Astrocyte (in vitro differentiated cells and primary cell): Measurements from ENCODE around the gene PRR9. TPM values are rescaled to one million over a fixed set of nuclear protein-coding genes. Genes with fewer than 3 reads are reported as not detected.
"Not testable (repeated sequence)": the region's sequence is repeated elsewhere in the genome, so short reads cannot be mapped to it uniquely, and the experiment has no call there.

Source experiments
- DNase-seq: peaks from one replicate; pipeline ENCODE4 v3.0.0-alpha.2; 2010; ENCODE audit warnings: low read depth
- FAIRE-seq: peaks from 2 replicates; lab custom pipeline; 2011; peaks lifted over from hg19 to GRCh38; lab: Jason Lieb, UNC
- H2AFZ ChIP-seq: 2 replicates; pipeline ENCODE4 v1.6.0; 2012; ENCODE audit warnings: low read depth, low read length, inconsistent platforms
- H3K27ac ChIP-seq: 2 replicates; pipeline ENCODE4 v1.5.1; 2011; ENCODE audit warnings: low read depth, low read length, inconsistent platforms
- H3K27me3 ChIP-seq: 2 replicates; pipeline ENCODE4 v1.6.0; 2011; ENCODE audit warnings: low read length, inconsistent platforms; ENCODE audit not compliant: insufficient read depth
- H3K36me3 ChIP-seq: 2 replicates; pipeline ENCODE4 v1.5.1; 2011; ENCODE audit warnings: low read length, inconsistent platforms; ENCODE audit not compliant: insufficient read depth
- H3K4me1 ChIP-seq: 2 replicates; pipeline ENCODE4 v1.5.1; 2011; ENCODE audit warnings: low read length, inconsistent platforms; ENCODE audit not compliant: insufficient read depth
- H3K4me2 ChIP-seq: 2 replicates; pipeline ENCODE4 v1.6.0; 2012; ENCODE audit warnings: low read length, inconsistent platforms
- H3K4me3 ChIP-seq: 2 replicates; pipeline ENCODE4 v1.5.1; 2011; ENCODE audit warnings: low read depth, mild to moderate bottlenecking, low read length, inconsistent platforms; ENCODE audit not compliant: insufficient read depth
- H3K79me2 ChIP-seq: 2 replicates; pipeline ENCODE4 v1.6.0; 2012; ENCODE audit warnings: mild to moderate bottlenecking, low read length, inconsistent platforms; ENCODE audit not compliant: insufficient read depth
- H3K9ac ChIP-seq: 2 replicates; pipeline ENCODE4 v1.6.0; 2012; ENCODE audit warnings: mild to moderate bottlenecking, low read length, inconsistent platforms
- H3K9me3 ChIP-seq: 2 replicates; pipeline ENCODE4 v1.5.1; 2012; ENCODE audit warnings: low read depth, mild to moderate bottlenecking, low read length, inconsistent platforms; ENCODE audit not compliant: insufficient read depth
- H4K20me1 ChIP-seq: 2 replicates; pipeline ENCODE4 v1.6.0; 2012; ENCODE audit warnings: low read length, inconsistent platforms; ENCODE audit not compliant: insufficient read depth
- H3K27ac Mint-ChIP-seq: one replicate; pipeline ENCODE4 v1.8.0; 2021; ENCODE audit warnings: mild to moderate bottlenecking, mixed read lengths; ENCODE audit not compliant: unreplicated experiment
- H3K27me3 Mint-ChIP-seq: one replicate; pipeline ENCODE4 v1.8.0; 2021; ENCODE audit warnings: low read depth, mixed read lengths; ENCODE audit not compliant: unreplicated experiment
- H3K36me3 Mint-ChIP-seq: one replicate; pipeline ENCODE4 v1.8.0; 2021; ENCODE audit warnings: low read depth, mixed read lengths; ENCODE audit not compliant: unreplicated experiment
- H3K4me1 Mint-ChIP-seq: one replicate; pipeline ENCODE4 v1.8.0; 2021; ENCODE audit warnings: low read depth, mixed read lengths; ENCODE audit not compliant: unreplicated experiment
- H3K4me3 Mint-ChIP-seq: one replicate; pipeline ENCODE4 v1.8.0; 2021; ENCODE audit warnings: mild to moderate bottlenecking, moderate library complexity, mixed read lengths; ENCODE audit not compliant: unreplicated experiment
- H3K9me3 Mint-ChIP-seq: one replicate; pipeline ENCODE4 v1.8.0; 2021; ENCODE audit warnings: mild to moderate bottlenecking, mixed read lengths; ENCODE audit not compliant: unreplicated experiment
- CTCF ChIP-seq: IDR thresholded peaks from 2 replicates; pipeline ENCODE4 v1.5.1; 2011; ENCODE audit warnings: low read depth, mild to moderate bottlenecking, inconsistent platforms, low read length, moderate library complexity; ENCODE audit not compliant: insufficient read depth
- EZH2 ChIP-seq: IDR thresholded peaks from 2 replicates; pipeline ENCODE4 v1.6.1; 2012; ENCODE audit warnings: mild to moderate bottlenecking, low read length, inconsistent platforms; ENCODE audit not compliant: insufficient read depth
- total RNA-seq: library from RNA; stranded (reverse); gene quantifications from 2 replicates; pipeline ENCODE4 v1.2.1, GENCODE V29; 2021

The PRR9 gene
- total RNA-seq, 1 donor from 2014 or later = 0.52 TPM

- H3K9ac ChIP-seq, H2AFZ ChIP-seq, H3K9me3 ChIP-seq, H3K79me2 ChIP-seq, H3K4me2 ChIP-seq, DNase-seq, H3K4me3 Mint-ChIP-seq, H3K4me1 ChIP-seq, H3K27me3 Mint-ChIP-seq, H3K4me3 ChIP-seq, H3K36me3 ChIP-seq, H4K20me1 ChIP-seq, H3K27ac Mint-ChIP-seq, H3K9me3 Mint-ChIP-seq, H3K4me1 Mint-ChIP-seq, H3K27ac ChIP-seq, H3K36me3 Mint-ChIP-seq, H3K27me3 ChIP-seq: not testable (repeated sequence)
- peak; percentile 39 for FAIRE-seq
- TF ChIP-seq CTCF = peak; percentile 36
Observed at GRCh38 chr1:153229076-153229829, 11.9 kb downstream of the PRR9 start.

GRCh38 chr1:153231363-153231762, 14.0 kb downstream of the PRR9 start:
- Histone ChIP-seq H3K4me2 (no peak overlapping the region), H3K9ac (no peak overlapping the region), H3K27me3 (no peaks in the 10 kb centered on the region), H3K36me3 (no peaks in the 10 kb centered on the region), H2AFZ (no peak overlapping the region), H3K4me3 (no peak overlapping the region), H3K79me2 (no peaks in the 10 kb centered on the region), H3K27ac (no peak overlapping the region), H3K4me1 (no peaks in the 10 kb centered on the region), H3K9me3 (no peaks in the 10 kb centered on the region), H4K20me1 (no peaks in the 10 kb centered on the region)
- Mint-ChIP-seq H3K27me3 (peaks cover 7% of the 10 kb centered on the region), H3K9me3 (no peaks in the 10 kb centered on the region), H3K4me1 (no peaks in the 10 kb centered on the region), H3K36me3 (no peaks in the 10 kb centered on the region), H3K27ac (no peak overlapping the region), H3K4me3 (no peak overlapping the region)
- TF ChIP-seq EZH2 (no peak), CTCF (no peak)
- DNase-seq (no peak), FAIRE-seq (no peak)

- H3K4me3 Mint-ChIP-seq = no peak overlapping the region
- H3K27ac ChIP-seq = no peak overlapping the region
Observed at GRCh38 chr1:153231785-153232184, 14.4 kb downstream of the PRR9 start.

More at GRCh38 chr1:153231785-153232184, 14.4 kb downstream of the PRR9 start:
- no peaks in the 10 kb centered on the region for H3K9me3 ChIP-seq
- no peaks in the 10 kb centered on the region for H4K20me1 ChIP-seq
- no peaks in the 10 kb centered on the region for H3K9me3 Mint-ChIP-seq
- no peaks in the 10 kb centered on the region for H3K79me2 ChIP-seq
- no peak for DNase-seq
- no peak overlapping the region for H3K4me3 ChIP-seq
- no peaks in the 10 kb centered on the region for H3K4me1 ChIP-seq
- no peaks in the 10 kb centered on the region for H3K36me3 ChIP-seq
- H3K27me3 Mint-ChIP-seq = peaks cover 7% of the 10 kb centered on the region
- H3K27me3 ChIP-seq = no peaks in the 10 kb centered on the region
- H3K4me1 Mint-ChIP-seq = no peaks in the 10 kb centered on the region
- H3K27ac Mint-ChIP-seq = no peak overlapping the region
- no peaks in the 10 kb centered on the region for H3K36me3 Mint-ChIP-seq
- no peak overlapping the region for H2AFZ ChIP-seq
- H3K4me2 ChIP-seq = no peak overlapping the region
- FAIRE-seq = no peak
- H3K9ac ChIP-seq = no peak overlapping the region
- TF ChIP-seq CTCF = no peak
